HS-27A (cell line): ENCODE measurements around the gene CIC.
"Not testable (repeated sequence)": the region's sequence is repeated elsewhere in the genome, so short reads cannot be mapped to it uniquely, and the experiment has no call there.

Experiments
- DNase-seq: peaks from one replicate; pipeline ENCODE4 v3.0.0-alpha.2; 2012; ENCODE audit warnings: low read depth, missing footprints

CIC gene

DNA sequence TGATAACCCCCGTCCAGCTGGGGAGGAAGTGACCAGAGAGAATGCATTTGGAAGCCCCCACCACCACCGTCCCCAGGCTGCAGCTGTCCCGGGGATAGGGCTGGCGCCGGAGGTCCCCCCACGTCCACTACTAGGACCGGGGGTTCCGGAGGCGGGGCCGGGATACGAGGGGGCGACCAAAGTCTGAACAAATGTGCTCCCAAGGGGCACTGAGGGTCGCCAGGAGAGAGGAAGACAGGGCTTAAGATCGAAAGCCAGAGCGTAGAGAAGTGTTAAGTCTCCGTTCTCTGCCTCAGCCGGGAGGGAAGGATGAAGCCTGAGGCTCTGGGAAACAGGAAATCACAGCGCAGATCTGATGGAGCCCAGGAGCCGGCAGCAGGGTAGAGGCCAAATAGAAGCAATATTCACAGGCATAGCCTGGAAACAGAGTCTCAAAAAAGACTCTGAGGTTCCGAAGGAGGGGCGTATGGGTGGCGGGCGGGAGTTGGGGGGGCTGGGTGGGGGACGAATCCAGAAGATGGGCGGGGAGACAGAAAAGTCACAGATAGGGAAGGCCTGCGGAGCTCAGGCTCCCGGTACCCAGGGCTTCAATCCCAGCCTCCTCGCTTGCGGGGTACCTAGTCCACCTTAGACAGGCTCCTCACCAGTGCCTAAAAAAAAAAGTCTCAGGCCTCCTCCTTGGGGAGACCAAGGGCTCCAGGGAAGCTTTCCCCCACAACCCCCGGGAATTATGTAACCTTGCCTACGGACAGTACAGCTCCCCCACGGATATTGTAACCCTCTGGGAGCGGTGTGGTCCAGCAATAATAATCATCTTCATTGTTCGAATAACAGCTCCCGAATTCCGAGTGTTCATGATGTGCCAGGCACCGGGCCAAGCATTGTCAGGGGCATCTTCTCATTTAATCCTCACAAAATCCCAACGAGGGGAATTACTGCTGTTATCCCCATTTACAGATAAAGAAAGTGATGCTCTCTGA is 13.0 kb upstream of the CIC start:
- DNase-seq: no peak

DNA sequence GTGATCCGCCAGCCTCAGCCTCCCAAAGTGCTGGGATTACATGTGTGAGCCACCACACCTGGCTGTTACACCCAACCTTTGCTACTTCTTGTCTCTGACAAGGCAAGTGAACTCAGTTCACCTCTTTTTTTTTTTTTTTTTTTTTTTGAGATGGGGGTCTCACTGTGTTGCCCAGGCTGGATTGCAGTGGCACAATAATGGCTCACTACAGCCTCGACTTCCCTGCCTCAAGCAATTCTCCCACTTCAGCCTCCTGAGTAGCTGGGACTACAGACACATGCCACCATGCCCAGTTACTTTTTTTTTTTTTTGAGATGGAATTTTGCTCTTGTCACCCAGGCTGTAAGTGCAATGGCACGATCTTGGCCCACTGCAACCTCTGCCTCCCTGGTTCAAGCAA is 11.2 kb upstream of the CIC start:
- DNase-seq: not testable (repeated sequence)

DNA sequence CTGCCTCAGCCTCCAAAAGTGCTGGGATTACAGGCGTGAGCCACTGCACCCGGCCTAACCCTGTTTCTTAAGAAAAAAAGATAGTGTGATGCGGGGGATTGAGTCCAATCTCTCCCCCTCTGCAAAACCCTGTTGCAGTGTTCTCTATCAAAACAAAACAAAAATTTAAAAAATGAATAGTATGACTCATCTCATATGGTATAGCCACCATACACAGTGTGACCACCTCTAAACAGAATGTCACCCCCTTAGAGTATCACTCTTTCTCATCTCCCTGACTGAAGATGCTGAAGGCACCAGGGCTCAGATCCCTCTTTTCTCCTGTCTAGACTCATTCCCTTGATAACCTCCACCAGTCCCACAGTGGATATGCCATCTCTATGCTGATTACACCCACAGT is 7.3 kb upstream of the CIC start:
- no peak for DNase-seq

DNA sequence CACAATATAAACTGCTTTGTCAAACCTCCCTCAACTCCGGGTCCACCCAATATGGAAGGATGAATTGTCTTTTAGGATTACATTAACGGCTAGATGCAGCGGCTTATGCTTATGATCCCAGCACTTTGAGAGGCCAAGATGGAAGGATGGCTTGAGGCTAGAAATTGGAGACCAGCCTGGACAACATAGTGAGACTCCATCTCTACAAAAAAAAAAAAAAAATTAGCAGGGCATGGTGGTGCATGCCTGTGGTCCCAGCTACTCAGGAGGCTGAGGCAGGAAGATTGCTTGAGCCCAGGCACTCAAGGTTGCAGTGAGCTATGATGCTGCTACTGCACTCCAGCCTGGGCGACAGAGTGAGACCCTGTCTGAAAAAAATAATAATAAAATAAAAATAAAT is 2.9 kb upstream of the CIC start:
- DNase-seq: not testable (repeated sequence)

DNA sequence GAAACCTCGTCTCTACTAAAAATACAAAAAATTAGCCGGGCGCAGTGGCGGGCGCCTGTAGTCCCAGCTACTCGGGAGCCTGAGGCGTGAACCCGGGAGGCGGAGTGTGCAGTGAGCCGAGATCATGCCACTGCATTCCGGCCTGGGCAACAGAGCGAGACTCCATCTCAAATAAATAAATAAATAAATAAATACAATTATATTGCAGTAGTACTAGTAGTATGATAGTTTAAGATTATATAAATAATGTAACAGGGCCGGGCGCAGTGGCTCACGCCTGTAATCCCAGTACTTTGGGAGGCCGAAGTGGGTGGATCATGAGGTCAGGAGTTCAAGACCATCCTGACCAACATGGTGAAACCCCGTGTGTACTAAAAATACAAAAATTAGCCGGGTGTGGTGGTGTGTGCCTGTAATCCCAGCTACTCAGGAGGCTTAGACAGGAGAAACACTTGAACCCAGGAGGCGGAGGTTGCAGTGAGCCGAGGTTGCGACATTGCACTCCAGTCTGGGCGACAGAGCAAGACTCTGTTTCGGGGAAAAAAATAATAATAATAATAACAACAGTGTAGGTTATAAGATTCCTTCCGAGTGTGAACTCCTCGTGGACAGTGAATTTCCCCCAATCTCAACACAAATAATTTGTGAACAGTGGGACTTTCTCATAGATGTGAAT is 2.0 kb upstream of the CIC start:
- DNase-seq: not testable (repeated sequence)

DNA sequence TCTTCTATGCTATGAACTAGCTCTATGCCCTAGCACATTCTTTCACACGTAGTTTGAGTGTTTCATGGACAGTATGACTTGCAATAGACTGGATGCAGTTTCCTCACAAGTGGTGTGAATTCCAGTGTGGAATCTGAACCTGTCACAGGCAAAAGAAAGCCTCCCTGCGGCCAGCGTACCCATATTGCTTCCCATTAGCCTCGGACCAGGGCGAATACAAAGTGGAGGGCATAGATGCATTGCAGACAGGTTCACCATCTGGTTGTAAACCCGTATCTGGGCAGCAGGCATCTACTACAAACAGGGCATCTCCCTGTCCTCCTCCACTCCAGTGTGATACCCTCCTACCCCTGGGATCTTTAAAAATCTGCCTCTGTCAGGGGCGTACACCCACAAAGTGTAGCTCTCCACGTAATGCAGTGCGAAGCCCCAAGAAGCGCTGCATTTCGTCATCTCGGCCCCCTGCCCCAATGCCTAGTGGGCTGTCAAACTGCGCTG is 1.4 kb upstream of the CIC start:
- no peak for DNase-seq

DNA sequence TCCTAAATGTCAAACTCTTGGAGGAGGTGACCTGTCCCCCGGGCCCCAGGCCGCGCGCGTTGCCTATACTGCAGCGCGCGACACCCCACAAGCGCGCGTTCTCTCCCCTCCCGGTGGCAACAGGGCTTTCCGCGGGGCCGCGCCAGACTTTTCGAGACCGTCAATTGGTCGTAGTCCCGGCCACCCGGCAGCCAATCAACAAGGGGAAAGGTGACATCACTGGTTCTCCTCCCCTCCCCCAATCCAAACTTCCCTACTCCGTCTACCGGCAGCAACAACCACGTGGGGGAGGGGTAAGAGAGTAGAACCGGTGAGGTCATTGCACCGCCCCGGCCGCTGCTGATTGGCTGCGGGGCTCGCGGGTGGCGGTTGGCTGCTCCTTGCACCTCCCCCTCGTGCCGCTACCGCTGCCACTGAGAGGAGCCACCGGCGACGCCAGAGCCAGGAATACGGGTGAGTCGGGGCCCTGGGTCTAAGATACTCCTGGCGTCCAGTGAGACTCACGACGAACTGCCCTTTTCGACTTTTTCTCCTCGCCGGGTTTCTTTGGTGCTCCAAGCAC is 829 bp upstream of the CIC start:
- peak; percentile 100 for DNase-seq

DNA sequence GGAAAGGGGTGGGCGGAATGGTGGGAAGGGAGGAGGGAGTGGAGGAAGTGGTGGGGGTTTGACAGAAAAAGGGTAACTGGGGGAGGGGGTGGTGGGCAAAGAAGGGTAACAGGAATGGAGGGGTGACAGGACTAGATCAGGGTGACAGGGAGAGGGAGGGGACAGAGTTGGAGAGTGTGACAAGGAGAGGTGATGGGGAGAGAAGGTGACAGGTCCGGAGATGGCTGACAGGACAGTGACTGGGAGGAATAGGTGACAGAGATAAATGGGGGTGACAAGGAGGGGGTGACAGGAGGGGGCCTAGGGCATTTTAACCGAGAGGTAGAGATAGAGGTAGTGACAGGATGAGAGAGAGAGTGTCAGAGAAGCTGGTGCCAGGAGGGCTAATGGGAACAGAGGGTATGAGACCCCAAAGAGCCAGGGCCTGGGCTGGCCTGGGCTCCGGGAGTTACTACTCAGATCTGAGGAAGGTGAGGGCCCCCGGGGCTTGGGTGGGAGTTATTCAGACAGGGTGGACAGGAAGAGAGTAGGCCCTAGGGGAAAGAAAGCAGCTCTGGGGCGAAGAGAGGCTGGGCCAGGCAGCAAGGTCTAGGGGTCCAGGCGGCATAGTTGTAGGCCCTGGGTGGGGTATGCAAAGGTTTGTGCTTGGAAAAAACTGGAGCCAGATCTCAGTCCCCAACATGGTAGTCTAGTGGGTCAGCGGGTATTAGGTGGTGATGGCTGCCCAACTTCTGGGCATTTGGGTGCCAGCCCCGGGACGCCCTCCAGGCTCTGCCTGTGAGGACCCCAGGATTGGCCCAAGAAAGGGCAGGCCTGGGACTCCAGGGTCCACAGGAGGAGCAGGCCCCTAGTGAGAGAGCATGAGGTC is 660 bp downstream of the CIC start:
- no peak for DNase-seq

DNA sequence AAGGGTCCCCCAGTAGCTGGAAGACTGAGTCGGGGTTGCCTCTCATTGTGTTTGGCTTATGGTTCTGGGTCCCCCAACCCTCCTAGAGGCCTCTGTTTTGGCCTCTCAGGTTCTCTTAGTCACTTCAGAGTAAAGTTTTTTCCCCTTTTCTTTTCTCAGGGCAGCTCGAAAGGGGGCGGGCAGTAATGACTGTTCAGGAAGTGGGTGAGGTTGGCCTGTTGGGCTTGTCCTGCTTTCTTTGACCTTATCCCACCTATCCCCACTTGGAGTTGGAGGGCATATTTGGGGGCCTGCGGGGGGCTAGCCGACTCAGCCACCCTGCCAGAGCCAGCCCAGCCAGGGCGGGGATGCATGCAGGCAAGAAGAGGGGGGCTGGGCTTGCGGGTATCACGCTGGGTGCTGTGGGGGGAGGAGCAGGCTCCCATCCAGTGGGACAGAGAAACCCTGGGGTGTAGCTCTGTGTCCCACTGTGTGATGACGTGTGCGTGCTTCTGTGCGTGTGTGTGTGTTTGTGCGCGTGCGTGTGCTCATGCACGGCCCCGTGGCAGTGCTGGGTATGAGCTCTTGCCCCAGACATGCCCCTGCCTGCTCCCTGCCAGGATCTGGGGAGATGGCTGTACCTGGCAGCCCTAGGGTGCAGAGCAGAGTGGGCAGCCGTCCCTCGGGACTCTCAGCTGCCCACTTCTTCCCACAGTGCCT is 1.4 kb downstream of the CIC start:
- DNase-seq: no peak

DNA sequence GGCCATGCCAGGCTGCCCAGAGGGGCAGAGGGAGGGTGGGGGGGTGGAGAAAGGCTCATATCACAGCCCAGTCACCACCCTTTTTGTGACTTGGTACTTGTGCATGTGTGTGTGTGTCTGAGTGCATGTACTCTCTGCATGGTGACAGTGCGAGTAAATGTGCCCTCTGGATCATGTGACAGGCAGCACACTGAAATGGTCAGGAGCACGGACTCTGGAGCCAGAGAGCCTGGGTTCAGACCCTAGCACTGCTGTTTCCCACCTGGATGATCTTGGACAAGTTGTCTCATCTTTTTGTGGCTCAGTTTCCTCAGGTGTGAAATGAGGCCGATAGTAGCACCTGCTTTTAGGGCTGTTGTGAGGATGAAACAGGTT is 2.0 kb downstream of the CIC start:
- no peak for DNase-seq

DNA sequence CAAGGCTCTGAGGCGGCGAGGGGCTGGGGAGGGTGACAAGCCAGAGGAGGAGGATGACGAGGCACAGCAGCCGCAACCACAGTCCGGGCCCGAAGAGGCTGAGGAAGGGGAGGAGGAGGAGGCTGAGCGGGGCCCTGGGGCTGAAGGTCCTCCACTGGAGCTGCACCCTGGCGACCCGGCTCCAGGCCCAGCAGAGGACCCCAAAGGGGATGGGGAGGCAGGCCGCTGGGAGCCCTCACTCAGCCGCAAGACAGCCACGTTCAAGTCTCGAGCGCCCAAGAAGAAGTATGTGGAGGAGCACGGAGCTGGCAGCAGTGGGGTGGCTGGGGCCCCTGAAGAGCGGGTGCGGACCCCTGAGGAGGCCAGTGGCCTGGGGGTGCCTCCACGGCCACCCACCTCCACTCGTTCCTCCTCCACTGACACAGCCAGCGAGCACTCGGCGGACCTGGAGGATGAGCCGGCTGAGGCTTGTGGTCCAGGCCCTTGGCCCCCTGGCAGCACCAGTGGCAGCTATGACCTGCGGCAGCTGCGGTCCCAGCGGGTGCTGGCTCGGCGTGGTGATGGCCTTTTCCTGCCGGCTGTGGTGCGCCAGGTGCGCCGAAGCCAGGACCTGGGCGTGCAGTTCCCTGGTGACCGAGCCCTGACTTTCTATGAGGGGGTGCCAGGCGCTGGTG is 2.9 kb downstream of the CIC start:
- DNase-seq: no peak

DNA sequence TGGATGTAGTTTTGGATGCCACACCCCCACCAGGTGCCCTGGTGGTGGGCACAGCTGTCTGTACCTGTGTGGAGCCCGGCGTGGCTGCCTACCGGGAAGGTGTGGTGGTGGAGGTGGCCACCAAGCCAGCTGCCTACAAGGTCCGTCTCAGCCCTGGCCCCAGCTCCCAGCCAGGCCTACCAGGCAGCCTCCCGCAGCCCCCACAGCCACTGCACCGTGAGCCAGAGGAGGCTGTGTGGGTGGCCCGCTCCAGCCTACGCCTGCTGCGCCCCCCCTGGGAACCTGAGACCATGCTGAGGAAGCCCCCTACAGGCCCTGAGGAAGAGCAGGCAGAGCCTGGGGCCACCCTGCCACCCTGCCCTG is 3.5 kb downstream of the CIC start:
- DNase-seq: no peak

DNA sequence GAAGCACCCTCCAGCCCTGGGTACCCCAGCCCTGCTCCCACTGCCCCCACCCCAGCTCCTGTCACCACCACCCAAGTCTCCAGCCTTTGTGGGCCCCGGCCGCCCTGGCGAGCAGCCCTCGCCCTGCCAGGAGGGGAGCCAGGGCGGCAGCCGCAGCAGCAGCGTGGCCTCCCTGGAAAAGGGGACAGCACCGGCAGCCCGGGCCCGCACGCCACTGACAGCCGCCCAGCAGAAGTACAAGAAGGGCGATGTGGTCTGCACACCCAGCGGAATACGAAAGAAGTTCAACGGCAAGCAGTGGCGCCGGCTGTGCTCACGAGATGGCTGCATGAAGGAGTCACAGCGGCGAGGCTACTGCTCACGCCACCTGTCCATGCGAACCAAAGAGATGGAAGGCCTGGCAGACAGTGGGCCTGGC is 3.9 kb downstream of the CIC start:
- no peak for DNase-seq

DNA sequence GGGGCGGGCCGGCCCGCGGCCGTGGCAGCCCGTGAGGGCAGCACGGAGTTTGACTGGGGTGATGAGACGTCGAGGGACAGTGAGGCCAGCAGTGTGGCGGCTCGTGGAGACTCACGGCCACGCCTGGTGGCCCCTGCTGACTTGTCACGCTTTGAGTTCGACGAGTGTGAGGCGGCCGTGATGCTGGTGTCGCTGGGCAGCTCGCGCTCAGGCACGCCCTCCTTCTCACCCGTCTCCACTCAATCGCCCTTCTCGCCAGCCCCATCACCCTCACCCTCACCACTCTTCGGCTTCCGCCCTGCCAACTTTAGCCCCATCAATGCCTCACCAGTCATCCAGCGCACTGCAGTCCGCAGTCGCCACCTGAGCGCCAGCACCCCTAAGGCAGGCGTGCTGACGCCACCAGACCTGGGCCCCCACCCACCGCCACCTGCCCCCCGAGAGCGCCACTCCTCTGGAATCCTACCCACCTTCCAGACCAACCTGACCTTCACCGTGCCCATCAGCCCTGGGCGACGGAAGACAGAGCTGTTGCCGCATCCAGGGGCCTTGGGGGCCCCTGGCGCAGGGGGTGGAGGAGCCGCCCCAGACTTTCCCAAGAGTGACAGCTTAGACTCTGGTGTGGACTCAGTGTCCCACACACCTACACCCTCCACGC is 4.5 kb downstream of the CIC start:
- no peak for DNase-seq

DNA sequence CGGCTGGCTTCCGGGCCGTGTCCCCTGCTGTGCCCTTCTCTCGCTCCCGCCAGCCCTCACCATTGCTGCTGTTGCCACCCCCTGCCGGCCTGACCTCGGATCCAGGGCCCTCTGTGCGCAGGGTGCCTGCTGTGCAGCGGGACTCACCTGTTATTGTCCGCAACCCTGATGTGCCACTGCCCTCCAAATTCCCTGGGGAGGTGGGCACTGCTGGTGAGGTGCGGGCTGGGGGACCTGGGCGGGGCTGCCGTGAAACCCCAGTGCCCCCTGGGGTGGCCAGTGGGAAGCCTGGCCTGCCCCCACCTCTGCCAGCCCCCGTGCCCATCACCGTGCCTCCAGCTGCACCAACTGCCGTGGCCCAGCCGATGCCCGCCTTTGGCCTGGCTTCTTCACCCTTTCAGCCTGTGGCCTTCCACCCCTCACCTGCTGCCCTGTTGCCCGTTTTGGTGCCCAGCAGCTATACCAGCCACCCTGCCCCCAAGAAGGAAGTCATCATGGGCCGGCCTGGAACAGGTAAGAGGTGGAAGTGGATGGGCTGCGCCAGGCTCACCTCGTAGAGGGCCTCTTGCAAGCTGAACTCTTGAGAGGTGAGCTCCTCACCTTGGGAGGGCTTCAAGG is 5.1 kb downstream of the CIC start:
- DNase-seq: no peak

DNA sequence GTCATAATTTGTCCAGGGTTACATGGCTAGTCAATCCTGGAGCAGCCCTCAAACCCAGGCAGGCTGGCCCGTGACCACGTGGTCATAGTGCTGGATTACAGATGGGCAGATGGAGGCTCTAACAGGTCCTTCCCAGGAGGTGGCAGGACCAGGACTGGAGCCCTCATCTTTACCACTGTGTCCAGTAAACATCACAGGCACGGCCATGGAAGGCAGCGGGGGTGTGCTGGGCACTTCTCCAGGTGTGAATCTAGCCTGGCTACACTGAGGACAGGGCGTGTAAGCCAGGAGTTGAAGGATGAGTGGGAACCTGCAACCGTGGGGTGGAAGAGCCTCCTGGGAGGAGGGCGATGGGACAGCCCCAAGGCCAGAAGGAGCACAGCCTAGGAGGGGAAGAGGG is 6.1 kb downstream of the CIC start:
- no peak for DNase-seq

DNA sequence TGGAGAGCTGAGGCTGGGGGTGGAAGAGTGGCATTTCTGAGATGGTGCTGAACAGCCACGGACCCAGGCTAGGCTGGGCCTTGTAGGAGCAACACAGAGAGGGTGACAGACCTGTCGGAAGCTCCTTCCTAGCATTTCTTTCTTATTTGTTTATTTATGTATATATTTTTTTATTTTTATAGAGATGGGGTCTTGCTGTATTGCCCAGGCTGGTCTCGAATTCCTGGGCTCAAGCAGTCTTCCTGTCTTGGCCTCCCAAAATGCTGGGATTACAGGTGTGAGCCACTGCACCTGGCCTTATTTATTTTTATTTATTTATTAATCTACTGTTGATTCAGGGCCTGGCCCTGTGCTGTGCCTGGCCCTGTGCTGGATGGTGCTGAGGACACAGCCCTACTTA is 6.5 kb downstream of the CIC start:
- no peak for DNase-seq

DNA sequence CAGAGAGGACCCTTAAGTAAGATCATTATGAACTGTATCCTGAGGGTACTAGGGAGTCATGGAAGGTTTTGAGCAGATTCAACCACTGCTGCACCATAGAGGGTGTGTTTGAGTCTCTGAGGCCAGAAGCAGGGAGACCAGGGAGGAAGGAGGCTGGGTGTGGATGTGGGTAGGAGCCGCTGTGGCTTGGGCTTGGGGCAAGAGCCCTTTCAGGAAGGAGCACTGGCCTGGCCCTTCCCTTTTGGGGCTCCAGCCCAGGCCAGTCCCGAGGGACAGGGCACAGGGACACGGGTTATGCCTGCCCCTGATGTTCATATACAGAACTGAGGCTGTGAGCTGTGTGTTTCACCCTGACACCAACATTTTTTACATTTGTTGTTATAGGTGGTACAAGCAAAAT is 7.2 kb downstream of the CIC start:
- DNase-seq: no peak

DNA sequence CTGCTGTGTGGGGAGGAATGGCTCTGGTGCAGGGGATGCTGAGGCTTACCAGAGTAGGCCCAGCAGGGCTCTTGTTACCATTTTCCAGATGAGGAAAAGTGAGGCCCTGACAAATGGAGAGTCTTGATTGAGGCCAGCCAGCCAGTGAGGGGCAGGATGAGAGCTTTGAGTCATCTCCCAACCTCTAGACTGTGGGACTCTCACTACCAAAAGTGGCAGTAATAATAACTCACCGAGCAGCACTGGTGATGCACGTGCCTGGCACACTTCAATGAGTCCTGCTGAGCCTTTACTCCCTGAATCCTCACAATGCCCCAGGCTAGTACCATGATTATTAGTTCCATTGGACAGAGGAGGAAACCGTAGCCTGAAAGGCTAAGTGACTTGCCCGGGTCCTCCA is 7.8 kb downstream of the CIC start:
- no peak for DNase-seq
